C4-2B (cell line): ENCODE data around the gene SORL1-AS1.

Source experiments
- CTCF ChIP-seq: fragments of 450-650 bp; conservative IDR thresholded peaks from 2 replicates; pipeline ENCODE4 v1.5.1; 2017; ENCODE audit warnings: mild to moderate bottlenecking
- ZFX ChIP-seq: fragments of 450-650 bp; IDR thresholded peaks from 2 replicates; pipeline ENCODE4 v1.6.1; 2017

- no peak for TF ChIP-seq CTCF
- no peak for TF ChIP-seq ZFX
These were observed 36.9 kb downstream of the SORL1-AS1 start for GRCh38 chr11:121415856-121416255.
